ENCODE data around the gene POSTN.

Gene POSTN, protein sequence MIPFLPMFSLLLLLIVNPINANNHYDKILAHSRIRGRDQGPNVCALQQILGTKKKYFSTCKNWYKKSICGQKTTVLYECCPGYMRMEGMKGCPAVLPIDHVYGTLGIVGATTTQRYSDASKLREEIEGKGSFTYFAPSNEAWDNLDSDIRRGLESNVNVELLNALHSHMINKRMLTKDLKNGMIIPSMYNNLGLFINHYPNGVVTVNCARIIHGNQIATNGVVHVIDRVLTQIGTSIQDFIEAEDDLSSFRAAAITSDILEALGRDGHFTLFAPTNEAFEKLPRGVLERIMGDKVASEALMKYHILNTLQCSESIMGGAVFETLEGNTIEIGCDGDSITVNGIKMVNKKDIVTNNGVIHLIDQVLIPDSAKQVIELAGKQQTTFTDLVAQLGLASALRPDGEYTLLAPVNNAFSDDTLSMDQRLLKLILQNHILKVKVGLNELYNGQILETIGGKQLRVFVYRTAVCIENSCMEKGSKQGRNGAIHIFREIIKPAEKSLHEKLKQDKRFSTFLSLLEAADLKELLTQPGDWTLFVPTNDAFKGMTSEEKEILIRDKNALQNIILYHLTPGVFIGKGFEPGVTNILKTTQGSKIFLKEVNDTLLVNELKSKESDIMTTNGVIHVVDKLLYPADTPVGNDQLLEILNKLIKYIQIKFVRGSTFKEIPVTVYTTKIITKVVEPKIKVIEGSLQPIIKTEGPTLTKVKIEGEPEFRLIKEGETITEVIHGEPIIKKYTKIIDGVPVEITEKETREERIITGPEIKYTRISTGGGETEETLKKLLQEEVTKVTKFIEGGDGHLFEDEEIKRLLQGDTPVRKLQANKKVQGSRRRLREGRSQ

DNA sequence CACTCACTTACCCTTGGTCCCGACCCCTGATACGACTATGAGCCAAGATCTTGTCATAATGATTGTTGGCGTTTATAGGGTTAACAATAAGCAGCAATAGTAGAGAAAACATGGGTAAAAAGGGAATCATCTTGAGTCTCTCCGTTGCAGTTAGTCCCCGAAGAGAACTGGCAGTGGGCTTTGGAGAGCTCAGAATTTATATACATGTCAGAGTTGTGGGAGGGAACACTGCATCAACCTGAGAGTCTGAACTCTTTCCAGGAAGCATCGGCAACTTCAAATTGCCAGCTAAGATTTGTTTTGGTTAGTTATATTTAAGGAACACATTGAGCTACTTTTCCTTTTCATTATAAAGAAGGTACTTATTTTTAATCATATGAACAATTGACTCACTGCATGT is at the start of gene POSTN:
Gene POSTN (minus strand): TSS at position 172 of the 400 bp plus-strand sequence. CDS start 42 bp downstream, at position 130.
- DNase-seq: no peak

DNA sequence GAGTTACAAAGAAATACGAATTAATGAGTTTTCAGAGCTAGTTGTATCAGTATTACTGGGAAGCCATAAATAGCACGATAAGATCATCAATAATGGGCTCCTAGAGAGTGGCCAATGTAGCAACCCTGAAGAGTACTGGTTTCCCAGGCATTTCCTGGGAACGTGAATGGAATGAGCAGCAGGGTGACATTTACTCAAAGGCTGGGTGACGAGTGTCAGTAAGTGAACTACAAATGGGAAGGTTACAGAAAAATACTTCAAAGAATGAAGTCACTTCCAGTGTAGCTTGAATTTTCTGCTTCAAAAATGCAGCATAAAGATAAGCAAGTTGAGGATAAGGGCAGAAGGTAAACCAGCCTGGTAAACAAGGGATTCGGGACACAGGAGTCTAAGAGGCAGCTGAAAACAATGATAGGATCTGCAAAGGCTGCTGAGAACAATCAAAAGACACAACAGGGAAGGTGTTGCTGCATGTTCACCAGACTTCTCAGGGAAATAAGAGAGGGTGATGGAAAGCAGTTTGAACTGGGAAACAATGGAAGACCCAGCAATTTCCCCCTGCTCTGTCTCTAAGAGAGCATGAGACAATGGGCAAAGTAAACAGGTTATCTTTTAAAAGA is 48.6 kb upstream of the POSTN start:
- no peak for DNase-seq

DNA sequence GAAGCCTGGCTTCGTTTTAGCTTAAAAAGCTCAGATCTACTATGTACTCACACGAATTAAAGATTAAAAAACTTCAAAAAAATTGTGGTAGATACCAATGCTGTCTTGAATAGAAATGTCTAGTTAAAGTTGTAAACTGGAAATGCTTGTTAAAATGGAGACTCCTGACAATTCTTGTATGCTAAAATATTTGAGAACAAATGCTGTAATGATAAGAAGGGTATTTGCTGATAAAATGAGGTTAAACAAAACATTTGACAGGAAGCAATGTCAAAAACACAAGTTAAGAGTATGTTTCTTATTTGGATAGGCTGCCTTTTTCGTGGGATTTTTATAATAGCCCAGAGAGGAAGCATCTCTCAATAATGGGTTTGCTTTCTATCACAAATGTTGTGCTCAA is 48.0 kb upstream of the POSTN start:
- DNase-seq: no peak

DNA sequence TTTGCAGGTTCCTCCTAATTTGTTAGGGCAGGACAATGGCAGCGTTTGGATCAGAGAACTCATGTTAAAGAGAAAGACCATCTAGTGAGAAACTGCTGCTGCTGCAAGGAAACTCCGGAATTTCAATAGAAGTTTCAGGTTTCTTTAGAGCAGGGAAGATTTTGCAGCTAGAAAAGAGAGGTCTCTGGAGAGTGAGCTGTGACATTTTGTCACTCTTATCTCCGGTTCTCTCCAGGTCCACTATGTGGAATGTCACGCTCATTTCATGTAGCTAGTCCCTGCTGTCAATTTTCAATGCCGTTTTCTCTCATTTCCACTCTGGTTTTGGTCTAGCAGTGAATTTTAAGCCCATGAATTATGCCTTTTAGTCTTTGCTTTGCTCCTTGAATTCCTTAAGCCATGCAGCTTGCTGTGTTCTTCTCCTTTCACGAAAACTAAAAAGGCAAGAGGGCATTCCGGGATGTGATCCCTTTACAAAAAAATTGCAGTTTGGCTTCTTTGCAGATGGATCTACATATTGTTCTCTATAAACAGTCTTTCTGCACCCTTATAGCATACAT is 46.7 kb upstream of the POSTN start:
- DNase-seq: no peak

DNA sequence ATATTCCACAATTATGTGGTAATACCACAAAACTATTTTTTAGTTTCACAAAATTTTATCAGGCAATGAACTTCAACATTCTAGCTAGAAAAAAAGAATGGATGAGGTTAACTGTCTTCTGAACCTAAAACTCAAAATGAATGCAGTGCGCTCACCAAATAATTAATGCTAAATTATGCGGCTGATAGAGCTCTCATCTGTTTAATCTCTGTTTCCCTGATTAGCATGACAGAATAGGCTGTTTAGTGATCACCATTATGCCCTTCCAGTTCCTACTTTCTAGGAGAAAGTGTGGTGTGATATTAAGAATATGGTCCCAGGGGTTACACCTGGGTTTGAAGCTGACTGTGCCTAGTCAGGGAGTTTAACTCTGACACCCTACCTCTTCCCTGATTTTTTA is 42.8 kb upstream of the POSTN start:
- no peak for DNase-seq

DNA sequence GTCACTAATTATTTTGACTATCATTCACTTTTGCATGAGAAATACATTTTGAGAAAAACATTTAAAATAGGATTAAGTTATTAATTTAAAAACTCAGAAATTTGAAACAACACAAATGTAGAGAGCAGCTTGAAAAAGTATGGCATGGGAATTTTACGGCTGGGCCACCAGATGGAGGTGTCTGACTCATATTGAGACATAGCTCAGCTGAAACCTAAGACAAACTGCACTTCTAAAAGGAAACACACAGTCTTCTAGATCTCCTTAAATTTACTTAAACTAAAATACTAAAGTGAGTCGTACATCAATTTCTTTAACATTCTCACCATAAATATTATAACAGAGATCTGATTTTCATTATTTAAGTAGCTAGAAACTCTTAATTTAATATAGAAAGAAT is 41.9 kb upstream of the POSTN start:
- no peak for DNase-seq

DNA sequence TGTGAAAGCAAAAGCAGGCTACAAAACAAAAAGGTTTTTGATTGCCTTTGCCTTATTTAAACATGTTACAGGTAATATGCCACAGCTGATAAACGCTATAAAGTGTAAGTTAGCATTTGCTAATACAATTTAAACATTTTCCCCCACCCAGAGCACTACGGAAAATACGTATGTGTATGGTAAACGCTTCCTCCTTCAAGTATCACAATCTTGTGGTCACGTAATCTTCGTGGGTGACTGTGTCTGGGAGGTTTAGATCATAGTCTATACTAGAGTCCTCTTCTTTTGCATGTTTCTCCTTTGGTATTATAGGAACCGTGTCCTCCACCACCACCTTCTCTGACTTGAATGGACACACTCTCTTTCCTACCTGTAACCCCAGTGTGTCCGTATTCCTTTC is 38.1 kb upstream of the POSTN start:
- no peak for DNase-seq

DNA sequence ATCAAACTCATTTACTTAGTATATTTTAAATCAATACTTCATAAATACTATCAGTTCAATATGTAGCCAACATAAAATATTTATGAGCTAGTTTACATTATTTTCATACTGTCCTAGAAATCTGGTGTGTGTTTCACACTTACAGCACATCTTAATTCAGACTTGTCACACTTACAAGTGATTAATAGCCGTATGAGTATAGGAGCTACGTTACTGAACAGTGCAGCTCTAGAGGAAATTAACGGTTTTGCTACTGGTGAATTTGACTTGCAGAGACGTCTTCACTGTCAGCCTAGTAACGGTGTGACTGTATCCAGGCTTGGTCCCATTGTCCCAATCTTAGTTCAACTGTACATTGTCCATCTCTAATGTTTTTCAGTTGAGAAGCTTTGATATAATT is 33.7 kb upstream of the POSTN start:
- DNase-seq: no peak

DNA sequence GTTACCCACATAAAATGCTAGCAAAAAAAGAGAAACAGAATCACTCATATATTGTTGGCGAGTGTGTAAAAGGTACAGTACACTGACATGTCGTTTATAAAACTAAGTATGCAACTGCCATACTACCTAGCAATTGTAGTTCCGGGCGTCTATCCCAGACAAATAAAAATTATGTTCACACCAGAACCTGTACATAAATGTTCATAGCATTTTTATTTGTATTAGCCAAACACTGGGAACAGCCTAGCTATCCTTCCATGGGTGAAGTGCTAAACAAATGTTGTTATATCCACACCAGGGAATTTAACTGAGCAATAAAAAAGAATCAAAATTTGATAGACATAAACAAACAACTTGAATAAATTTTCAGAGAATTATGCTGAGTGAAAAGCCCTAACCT is 28.9 kb upstream of the POSTN start:
- no peak for DNase-seq

DNA sequence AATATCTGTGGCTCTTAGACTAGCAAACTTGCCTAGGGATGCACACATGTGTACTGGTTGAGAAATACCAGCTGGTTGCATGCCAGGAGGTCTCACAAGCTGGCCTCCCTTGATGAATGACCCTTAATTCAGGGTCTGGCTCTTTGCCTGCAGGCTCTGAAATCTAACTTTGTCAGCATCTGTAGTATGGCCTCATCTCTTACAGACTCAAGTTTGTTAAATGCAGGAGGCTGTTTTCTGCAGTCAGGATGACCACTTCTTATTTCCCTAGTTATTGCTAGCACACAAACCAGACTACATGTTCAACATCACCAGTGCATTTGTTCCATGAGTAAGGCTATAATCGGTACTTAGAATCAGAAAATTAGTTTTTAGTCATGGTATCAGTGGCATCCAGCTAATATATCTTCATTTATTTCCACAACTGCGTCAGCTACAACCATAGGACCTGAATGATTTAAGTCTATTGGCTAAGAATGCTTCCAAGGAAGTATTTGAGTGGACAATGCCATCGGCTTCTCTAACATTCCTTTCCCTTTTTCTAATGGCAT is 23.3 kb upstream of the POSTN start:
- DNase-seq: no peak

DNA sequence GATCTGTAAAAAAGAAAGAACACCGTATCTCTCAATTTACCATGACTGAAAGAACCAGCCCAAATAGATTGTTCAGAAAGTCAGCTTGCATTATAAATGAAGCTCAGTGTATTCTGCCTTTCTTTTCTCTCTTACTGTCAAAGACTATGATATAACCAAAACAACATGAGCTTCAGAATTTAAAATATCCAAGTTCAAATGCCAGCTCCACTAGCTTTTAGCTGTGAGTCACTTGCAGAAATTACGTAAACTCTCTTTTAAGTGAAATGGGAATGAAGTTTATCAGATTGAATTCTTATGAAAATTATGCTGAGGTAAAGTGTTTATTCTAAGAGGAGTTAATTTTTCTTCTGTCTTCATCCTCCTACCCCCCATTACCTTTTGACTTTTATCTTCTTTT is 20.0 kb upstream of the POSTN start:
- no peak for DNase-seq

DNA sequence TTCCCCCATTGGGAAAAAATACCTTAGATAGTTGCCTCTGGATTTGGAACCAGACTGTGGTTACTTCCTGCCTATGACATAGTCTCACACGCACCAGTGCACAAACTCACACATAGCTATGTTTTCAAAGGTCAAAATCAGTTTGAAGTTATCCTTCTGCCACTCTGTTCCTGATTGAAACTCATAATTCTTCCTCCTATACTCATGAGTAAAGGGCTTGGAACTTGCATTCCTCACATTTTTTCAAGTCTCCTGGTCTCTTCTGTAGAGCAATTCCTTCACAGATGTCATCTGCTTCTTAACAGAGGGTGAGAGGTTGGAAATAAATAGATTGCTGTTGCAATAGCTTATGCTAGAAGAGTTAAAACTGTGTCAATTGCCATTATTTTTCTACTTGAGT is 18.6 kb upstream of the POSTN start:
- no peak for DNase-seq

DNA sequence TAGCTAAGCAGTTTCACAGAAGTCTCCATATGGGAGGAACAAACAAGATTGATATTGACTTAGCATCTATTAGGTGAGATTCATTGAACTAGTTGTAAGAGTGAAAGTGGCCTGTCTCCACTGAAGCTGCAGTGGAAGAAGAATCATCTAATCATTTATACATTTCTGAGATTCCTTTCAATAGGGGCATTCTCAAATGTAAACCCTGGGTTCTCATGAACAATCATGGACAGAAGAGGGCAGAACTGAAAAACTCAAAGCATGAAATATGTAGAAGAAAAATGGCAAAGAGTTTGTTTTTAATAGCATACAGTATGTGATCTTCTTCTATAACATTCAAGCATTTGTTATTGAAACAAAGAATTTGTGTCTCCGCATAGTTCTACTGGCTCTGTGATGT is 17.6 kb upstream of the POSTN start:
- DNase-seq: no peak

DNA sequence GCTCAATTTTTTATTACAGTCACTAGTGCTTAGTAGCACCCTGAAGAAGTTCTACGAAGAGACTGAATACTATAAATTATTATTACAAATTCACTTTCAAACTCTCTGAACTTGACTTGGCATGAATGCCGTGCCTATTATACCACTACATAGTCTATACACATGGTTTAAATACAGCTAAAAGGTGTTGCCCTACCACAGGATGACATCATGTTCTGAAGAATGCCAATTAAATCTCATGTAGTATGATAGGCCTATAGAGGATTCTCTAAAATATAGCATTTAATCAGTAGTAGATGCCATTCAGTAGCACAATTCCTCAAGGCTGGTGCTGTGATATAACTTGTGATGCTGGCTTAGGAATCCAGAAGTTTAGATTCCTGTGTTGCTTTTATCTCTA is 16.7 kb upstream of the POSTN start:
- DNase-seq: no peak

DNA sequence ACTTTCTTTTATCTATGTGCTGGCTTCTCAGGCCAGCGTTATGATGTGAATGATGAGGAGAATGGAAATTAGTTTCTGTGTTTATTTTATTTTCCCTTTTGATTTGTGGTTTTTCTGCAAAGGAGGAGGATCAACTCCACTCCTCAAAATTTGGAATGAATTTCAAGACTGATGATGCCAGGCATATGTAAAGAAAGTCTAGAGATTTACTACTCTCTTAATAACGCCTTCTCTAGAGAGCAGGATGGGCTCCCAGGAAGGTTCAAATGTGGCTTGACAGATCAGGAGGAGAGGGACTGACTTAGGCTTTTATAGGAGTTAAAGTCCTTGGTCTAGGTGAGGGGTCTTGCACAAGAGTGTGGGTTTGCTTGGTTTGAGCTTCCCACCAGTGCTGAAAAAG is 15.1 kb upstream of the POSTN start:
- DNase-seq: no peak

DNA sequence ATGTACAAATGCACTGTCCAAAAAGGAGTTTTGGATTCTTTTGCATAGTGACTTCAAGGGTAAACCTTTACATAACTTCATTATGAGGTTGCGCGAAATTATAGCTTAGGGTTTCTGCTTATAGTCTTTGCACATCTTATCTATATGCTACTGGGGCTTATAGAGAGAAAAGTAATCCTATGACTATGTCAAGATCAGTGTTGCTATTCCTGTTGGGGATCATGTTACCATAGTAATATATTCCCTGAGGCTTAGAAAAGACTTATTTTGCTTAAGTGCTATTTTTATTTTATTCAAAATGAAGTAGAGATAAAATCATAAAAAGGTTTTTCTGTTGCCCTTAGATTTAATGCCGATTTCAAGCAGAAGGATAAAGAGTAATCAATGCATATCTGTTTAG is 14.7 kb upstream of the POSTN start:
- no peak for DNase-seq

DNA sequence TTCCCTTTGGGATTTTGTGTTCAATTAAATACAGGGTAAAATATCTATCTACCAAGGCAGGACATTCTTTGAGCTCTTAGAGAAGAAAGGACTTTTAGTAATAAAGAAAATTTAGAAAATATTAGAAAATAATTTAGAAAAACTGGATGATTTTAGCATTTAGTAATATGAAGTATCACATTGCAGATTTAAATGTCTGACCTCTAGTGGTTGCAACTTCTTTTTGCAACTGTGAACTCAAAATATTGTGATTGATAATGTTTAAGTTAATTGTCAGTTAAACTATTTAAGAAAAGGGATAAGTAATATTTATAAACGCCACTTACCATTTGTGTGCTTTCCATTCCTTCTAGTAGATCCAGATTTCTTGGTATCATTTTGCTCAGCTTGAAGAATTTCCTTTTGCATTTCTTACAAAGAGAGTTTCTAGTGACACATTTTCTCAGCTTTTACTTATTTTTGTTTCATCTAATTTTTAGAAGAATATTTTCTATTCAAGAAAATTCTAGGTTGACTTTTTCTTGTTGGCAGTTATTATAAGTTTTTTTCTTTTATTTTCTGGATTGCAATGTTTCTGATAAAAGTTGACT is 10.3 kb upstream of the POSTN start:
- DNase-seq: no peak

DNA sequence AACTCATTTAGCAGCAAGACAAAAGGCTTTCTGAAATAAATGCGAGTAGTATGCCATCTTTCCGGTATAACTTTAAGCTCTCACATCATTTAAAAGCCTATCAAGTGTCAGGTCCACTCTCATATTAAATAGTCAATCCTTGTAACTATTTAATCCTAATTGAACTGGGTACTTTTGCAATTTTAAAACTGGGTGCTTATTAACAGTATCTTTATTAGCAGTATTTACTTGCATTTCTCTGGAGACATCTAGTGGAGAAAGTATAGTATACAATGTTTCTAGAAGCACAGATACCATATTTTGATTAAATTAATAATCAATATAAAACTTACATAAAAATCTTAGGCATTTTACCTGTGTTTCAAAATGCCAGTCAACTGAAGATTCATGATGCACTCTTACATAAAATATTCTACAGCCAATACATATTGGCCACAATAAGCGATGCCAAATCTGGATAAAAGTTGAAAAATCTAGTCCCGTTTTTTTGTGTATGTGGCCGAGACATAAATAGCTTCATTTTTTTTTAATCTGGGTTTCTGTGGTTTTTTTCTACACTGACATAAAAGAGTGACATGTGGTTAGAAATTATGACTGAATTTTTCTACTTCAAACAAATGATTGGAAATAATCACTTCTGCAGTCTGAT is 4.3 kb upstream of the POSTN start:
- DNase-seq: no peak

DNA sequence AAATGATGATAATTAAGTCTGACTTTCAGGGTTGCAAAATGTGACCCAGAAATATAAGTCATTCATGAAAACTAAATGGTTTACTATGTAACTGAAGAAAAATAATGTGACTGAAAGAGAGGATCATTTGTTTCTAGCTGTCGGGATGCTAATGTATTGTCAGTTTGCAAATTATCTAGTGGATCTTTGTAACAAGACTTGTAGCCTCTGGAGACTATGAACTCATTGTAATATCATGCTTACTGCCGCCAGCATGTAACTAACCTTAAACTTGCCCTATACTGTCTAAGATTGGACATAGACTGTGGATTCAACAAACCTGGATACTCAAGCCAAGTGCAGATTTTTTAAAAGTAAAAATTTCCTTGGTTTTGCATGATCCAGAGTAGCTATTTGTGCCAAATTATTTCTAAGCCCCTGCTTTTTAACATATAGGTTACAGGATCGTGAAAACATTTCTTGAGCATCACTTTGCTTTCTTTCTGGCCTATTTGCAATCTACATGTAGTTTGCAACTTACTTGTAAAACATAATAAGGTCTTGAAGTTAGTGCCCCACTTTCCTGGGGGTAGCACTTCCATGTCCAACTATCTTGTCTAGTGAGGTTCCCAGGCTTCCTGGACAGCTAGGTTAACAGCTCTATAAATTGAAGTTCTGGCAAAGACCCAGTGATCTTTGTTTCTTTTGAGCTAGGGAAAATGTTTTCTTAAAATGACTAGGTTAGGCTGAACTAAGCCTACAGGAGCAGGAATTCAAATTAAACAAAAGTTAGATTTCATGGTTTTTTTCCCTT is 3.3 kb upstream of the POSTN start:
- DNase-seq: no peak

DNA sequence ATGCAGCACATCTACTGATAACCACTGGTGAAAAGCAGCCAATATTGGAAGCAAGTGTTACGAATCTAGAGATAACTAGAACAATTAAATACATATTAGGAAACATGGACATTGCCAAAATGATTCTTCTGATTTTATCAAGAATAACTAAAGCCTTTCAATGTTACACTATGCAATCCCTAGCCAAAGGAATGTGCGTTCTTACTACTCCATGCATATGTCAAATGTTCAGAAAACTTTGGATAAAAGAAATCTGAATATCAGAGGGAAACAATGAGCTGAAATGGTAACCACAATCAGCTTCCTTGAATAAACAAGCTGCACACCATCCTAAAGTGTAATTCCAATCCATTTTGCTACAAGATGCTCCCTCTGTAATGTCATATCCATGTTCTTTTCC is 951 bp upstream of the POSTN start:
- no peak for DNase-seq

DNA sequence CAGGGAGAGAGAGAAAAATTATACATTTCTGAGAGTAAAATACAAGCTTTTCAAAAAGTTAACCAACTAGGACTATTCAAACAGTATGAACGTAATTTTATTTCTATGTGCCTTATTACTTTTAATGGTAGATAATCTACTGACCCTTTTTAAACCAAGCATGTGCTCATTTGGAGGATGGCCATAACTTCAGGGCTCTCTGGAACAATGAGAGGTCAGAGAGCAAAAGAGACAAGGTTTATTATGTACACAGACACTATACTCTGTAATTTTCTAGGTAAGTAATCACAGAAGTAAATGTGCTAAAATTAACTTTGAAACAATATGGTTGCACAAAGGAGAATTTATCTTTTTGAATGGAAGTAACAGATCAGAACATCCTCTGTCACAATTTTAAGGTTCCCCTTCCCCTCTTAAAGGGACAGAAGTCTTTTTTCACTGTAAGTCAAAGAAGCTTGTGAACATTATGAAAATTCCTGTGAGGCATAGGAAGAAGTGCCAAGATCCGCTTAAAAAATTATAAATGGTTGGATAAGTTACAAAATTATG is 1.0 kb downstream of the POSTN start:
- DNase-seq: no peak

All from stimulated activated naive CD4-positive, alpha-beta T cell (primary cell).